Calu3 (cell line): ENCODE results near the gene RIN2. TPM values are rescaled to one million over a fixed set of nuclear protein-coding genes. Genes with fewer than 3 reads are reported as not detected.

Source experiments
- BruUV-seq: library from RNA; stranded (reverse); fragments of 400-500 nt; replicated peaks from 2 replicates; lab custom pipeline; 2021; lab: Mats Ljungman, UMichigan
- CTCF ChIA-PET: fragments of 300-600 bp; sonication (Branson Sonifier 250); formaldehyde crosslinking; loops from one replicate; lab custom pipeline; 2022; ENCODE audit warnings: antibody characterized with exemption; lab: Charles Lee
- DNase-seq: peaks from one replicate; pipeline ENCODE4 v3.0.0; 2022
- H3K27ac Mint-ChIP-seq: one replicate; pipeline ENCODE4 v1.8.0; 2022; ENCODE audit warnings: mixed read lengths; ENCODE audit not compliant: unreplicated experiment
- H3K27me3 Mint-ChIP-seq: one replicate; pipeline ENCODE4 v1.8.0; 2022; ENCODE audit warnings: mixed read lengths; ENCODE audit not compliant: unreplicated experiment
- H3K36me3 Mint-ChIP-seq: one replicate; pipeline ENCODE4 v1.8.0; 2022; ENCODE audit warnings: mild to moderate bottlenecking, moderate library complexity, mixed read lengths; ENCODE audit not compliant: insufficient read depth, unreplicated experiment
- H3K4me1 Mint-ChIP-seq: one replicate; pipeline ENCODE4 v1.8.0; 2022; ENCODE audit warnings: mild to moderate bottlenecking, low read depth, mixed read lengths; ENCODE audit not compliant: unreplicated experiment
- H3K4me3 Mint-ChIP-seq: one replicate; pipeline ENCODE4 v1.8.0; 2022; ENCODE audit warnings: mild to moderate bottlenecking, low read depth, moderate library complexity, mixed read lengths; ENCODE audit not compliant: unreplicated experiment
- H3K9me3 Mint-ChIP-seq: one replicate; pipeline ENCODE4 v1.8.0; 2022; ENCODE audit warnings: low read depth, mixed read lengths; ENCODE audit not compliant: unreplicated experiment
- intact Hi-C: fragments of 100-400 bp; cut with micrococcal nuclease; formaldehyde crosslinking; loops from one replicate; pipeline ENCODE4 v1.10.0; 2022; ENCODE audit not compliant: unreplicated experiment
- total RNA-seq: library from RNA; stranded (reverse); gene quantifications from 2 replicates; pipeline ENCODE4 v1.2.3, GENCODE V29; 2022
- TF ChIP-seq, protein P1 (sequence below): fragments of 200-600 bp; IDR thresholded peaks from one replicate; pipeline ENCODE4 v1.8.0; 2022; ENCODE audit warnings: antibody characterized with exemption; ENCODE audit not compliant: unreplicated experiment

The RIN2 gene
- total RNA-seq, 1 experiment from 2014 or later, result 9.9 TPM

DNA sequence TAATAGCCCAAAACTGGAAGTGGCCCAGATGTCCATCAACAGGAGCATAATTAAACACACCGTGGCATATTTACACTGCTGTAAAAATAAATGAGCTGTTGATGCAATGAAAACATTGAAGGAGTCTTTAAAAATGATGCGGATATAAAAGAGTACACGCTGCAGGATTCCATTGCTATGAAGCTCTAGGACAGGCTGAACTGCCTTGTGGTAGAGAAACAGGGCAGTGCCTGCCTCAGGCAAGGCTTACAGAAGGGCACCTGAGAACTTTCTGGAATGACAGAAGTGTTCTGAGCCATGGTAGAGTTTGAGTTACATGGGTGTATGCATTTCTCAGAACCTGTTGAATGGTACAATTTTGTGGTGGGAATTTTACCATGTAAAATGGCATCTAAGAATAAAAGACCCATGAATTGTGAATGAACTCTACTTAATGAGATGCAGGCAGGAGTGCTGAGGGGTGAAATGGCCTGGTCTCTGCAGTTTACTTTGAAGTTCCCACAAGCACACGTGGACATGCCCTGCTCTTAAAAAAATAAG is 45.3 kb upstream of the RIN2 start:
- no peaks in the 10 kb centered on the region for H3K36me3 Mint-ChIP-seq
- BruUV-seq, result no TSS peak
- no peak for DNase-seq
- CTCF ChIA-PET, result no interaction called here
- TF ChIP-seq, protein P1, sequence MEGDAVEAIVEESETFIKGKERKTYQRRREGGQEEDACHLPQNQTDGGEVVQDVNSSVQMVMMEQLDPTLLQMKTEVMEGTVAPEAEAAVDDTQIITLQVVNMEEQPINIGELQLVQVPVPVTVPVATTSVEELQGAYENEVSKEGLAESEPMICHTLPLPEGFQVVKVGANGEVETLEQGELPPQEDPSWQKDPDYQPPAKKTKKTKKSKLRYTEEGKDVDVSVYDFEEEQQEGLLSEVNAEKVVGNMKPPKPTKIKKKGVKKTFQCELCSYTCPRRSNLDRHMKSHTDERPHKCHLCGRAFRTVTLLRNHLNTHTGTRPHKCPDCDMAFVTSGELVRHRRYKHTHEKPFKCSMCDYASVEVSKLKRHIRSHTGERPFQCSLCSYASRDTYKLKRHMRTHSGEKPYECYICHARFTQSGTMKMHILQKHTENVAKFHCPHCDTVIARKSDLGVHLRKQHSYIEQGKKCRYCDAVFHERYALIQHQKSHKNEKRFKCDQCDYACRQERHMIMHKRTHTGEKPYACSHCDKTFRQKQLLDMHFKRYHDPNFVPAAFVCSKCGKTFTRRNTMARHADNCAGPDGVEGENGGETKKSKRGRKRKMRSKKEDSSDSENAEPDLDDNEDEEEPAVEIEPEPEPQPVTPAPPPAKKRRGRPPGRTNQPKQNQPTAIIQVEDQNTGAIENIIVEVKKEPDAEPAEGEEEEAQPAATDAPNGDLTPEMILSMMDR, result no peak
- H3K9me3 Mint-ChIP-seq, result no peaks in the 10 kb centered on the region
- no peaks in the 10 kb centered on the region for H3K4me1 Mint-ChIP-seq
- H3K4me3 Mint-ChIP-seq, result no peak overlapping the region
- H3K27me3 Mint-ChIP-seq, result no peaks in the 10 kb centered on the region
- no peak overlapping the region for H3K27ac Mint-ChIP-seq
- intact Hi-C loops, result no loop called here

DNA sequence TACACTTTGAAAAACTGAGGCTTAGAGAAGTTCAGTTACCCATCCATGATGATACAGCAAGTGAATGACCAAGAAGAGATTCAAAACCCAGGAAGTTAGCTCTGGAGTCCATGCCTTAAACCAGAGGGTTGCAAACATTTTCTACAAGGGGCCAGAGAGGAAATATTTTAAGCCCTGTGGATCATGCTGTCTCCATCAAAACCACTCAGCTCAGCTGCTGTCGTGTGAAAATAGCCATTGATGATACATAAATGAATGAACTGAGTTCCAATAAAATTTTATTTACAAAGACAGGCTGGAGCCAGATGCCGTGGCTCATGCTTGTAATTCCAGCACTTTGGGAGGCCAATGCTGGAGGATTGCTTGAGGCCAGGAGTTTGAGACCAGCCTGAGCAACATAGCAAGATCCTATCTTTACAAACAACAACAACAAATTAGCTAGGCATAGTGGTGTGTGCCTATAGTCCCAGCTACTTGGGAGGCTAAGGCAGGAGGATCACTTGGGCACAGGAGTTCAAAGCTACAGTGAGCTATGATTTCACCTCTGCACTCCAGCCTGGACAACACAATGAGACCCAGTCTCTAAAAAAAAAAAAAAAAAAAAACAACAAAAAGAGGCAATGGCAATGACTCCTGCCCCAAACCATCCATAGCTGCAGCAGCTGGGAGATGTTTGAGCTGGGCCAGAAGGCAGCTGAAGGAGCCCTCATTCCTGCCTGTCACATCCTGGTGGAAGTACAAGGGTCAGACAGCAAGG is 44.1 kb upstream of the RIN2 start:
- BruUV-seq, result no TSS peak
- no peak for DNase-seq
- Mint-ChIP-seq H3K9me3 (no peaks in the 10 kb centered on the region), H3K36me3 (no peaks in the 10 kb centered on the region), H3K27ac (no peak overlapping the region), H3K27me3 (peaks cover 9% of the 10 kb centered on the region), H3K4me3 (no peak overlapping the region), H3K4me1 (no peaks in the 10 kb centered on the region)
- CTCF ChIA-PET, result interaction anchor here (0.7 kb wide), 1 partner anchor 67 kb away, joined by 6 read pairs; no protein-coding TSS in a partner anchor
- TF ChIP-seq, protein P1, result no peak
- intact Hi-C loops, result no loop called here

DNA sequence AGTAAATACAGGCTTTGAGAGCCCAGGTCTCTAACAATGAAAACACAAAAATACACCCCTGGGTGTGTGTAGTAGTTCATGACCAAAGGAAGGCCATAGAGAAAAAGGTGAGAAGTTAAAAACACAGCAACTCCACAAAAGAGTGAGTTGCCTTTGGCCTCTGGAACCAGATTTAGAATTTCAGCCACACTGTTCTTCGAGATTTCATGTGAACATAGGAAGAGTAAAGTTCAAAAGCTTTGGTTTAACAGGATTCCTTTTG is 43.5 kb upstream of the RIN2 start:
- no peak for DNase-seq
- H3K4me1 Mint-ChIP-seq, result no peaks in the 10 kb centered on the region
- CTCF ChIA-PET, result no interaction called here
- no peak overlapping the region for H3K27ac Mint-ChIP-seq
- H3K27me3 Mint-ChIP-seq, result peaks cover 14% of the 10 kb centered on the region
- no peaks in the 10 kb centered on the region for H3K9me3 Mint-ChIP-seq
- H3K4me3 Mint-ChIP-seq, result no peak overlapping the region
- no TSS peak for BruUV-seq
- H3K36me3 Mint-ChIP-seq, result peaks cover under 1% of the 10 kb centered on the region
- TF ChIP-seq, protein P1, result no peak
- intact Hi-C loops, result no loop called here

DNA sequence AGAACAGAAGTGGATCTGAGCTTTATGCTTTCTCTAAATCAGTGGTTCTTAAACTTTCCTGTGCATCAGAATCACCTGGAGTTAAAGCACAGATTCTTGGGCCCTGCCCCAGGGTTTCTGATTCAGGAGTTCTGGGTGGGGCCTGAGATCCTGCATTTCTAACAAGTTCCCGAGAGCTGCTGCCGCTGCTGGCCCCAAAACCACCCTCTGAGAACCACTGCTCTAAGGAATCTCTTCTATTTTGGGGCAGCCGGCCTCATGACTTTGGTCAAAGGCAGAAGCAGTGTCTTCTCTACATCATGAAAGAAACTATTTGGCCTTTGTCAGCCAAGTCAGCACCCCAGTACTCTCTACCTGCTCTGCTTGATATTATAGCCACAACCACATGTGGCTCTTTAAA is 42.1 kb upstream of the RIN2 start:
- H3K36me3 Mint-ChIP-seq, result peaks cover 4% of the 10 kb centered on the region
- BruUV-seq, result no TSS peak
- no peaks in the 10 kb centered on the region for H3K4me1 Mint-ChIP-seq
- H3K27me3 Mint-ChIP-seq, result peaks cover 29% of the 10 kb centered on the region
- intact Hi-C loops, result no loop called here
- DNase-seq, result no peak
- H3K27ac Mint-ChIP-seq, result no peak overlapping the region
- no peak overlapping the region for H3K4me3 Mint-ChIP-seq
- no peaks in the 10 kb centered on the region for H3K9me3 Mint-ChIP-seq
- TF ChIP-seq, protein P1, result no peak
- CTCF ChIA-PET, result no interaction called here
